ENCODE results near the gene SPRTN. TPM values are rescaled to one million over a fixed set of nuclear protein-coding genes. Genes with fewer than 3 reads are reported as not detected.
"Not testable (repeated sequence)": the region's sequence is repeated elsewhere in the genome, so short reads cannot be mapped to it uniquely, and the experiment has no call there.

The SPRTN gene
- total and polyA plus RNA-seq, 5 donors from 2014 or later: 18.5 to 31.3 (median 26.4) TPM

DNA sequence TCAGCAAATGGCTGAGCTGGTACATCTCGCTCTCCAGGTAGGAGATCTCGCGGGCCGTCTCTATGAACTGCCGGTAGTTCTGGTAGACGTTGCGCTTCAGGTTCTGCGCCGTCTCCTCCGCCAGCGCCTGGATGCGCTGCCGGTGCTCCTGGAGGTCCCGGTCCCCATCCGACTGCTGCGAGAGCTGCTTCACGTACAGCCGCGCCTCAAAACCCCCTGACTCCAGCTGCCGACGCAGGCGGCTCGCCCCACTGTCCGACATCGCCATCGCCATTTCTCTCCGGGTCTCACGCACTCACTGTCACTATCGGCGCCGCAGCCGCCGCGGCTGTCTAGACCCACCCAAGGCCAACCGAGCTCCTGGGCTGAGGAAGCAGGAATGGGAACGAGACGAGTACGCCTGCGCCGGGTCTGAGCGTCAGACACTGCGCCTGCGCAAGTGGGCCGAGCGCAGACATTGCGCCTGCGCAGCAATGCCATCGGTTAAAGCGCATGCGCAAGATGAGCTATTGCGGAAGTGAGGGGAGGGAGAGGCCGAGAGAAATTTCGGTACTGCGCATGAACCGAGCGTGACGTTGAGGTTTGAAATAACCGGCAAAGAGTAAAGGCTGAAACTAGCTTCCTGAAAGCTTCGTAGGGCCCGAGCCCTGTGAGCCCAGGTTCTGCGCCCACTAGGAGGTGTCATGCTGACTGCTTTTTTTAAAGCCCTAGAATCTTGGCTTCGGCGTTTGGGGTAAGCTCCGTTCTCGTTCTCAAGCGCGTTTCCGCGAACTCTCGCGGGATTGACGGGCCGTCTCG lies 422 bp upstream of the SPRTN start, which contains the start of gene EXOC8:
EXOC8 (minus strand) TSS at position 381 of the 798 bp plus-strand sequence; CDS start at position 274, 107 bp downstream.
- ATAC-seq (ENCODE audit: low read depth in 2 of 2) (peak; percentile 82 to 86), DNase-seq (peak; percentile 97 to 99 (median 97))
- H3K36me3 ChIP-seq (ENCODE audit: control insufficient read depth, insufficient read depth, low read length): peaks cover 8% of the 10 kb centered on the region
- H3K27me3 Mint-ChIP-seq: peaks cover 4% of the 10 kb centered on the region
- H3K4me1 ChIP-seq (ENCODE audit: control insufficient read depth, insufficient read depth, low read length, poor library complexity, severe bottlenecking): peaks cover 59% of the 10 kb centered on the region
- H3K4me3 ChIP-seq (ENCODE audit: low read depth, low read length): peak within 1 kb of the TSS; percentile 94
- peaks cover 0 to 3% (median 0%) of the 10 kb centered on the region in 7 donors for H3K9me3 Mint-ChIP-seq
- peak within 1 kb of the TSS; percentile 97 to 100 (median 100) for H3K4me3 Mint-ChIP-seq
- peaks cover 32% of the 10 kb centered on the region for H3K36me3 Mint-ChIP-seq
- peak within 1 kb of the TSS; percentile 100 for H3K27ac Mint-ChIP-seq
- H3K9me3 ChIP-seq (ENCODE audit: control insufficient read depth in 2 of 2, low read length in 2 of 2): no peaks in the 10 kb centered on the region
- H3K27ac ChIP-seq (ENCODE audit: insufficient read depth, low read length, poor library complexity, severe bottlenecking): peak within 1 kb of the TSS; percentile 98
- H3K27me3 ChIP-seq (ENCODE audit: control insufficient read depth, insufficient read depth, low read length): no peaks in the 10 kb centered on the region
- peaks cover 42 to 80% (median 60%) of the 10 kb centered on the region in 4 donors for H3K4me1 Mint-ChIP-seq

DNA sequence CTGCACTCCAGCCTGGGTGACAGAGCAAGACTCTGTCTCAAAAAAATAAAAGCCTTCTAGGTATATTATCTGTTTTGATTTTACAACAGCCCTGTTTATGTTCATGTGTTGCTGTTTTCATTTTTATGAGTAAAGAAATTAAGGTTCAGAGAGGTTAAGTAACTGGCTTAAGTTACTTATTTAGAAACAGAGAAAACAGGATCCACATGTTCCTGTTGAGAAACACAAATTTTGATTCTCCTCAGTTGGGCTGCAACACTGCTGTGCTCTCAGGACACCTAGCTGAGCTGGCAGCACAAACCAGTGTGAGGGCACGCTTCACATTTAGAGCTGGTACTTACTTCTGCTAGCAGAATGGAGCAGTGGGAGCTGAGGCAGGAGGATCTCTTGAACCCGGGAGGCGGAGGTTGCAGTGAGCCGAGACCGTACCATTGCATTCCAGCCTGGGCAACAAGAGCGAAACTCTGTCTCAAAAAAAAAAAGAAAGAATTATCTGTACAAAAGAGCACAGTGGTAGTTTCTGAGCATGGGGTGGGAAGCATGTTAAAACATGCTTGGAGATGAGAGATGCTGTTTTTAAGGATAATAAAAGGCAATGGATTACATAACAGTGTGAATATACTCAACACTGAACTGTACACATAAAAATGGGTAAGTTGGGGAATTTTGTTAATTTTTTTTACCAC lies 2.4 kb downstream of the SPRTN start:
- Histone ChIP-seq H3K4me3 (ENCODE audit: low read depth, low read length) (no peak overlapping the region), H3K36me3 (ENCODE audit: control insufficient read depth, insufficient read depth, low read length) (peaks cover 8% of the 10 kb centered on the region), H3K27me3 (ENCODE audit: control insufficient read depth, insufficient read depth, low read length) (no peaks in the 10 kb centered on the region), H3K9me3 (ENCODE audit: control insufficient read depth in 2 of 2, low read length in 2 of 2) (no peaks in the 10 kb centered on the region), H3K4me1 (ENCODE audit: control insufficient read depth, insufficient read depth, low read length, poor library complexity, severe bottlenecking) (peaks cover 31% of the 10 kb centered on the region), H3K27ac (ENCODE audit: insufficient read depth, low read length, poor library complexity, severe bottlenecking) (no peak overlapping the region)
- H3K4me3 Mint-ChIP-seq: peak overlapping the region in 3 of 4 donors; percentile 1 to 22 (median 19)
- H3K4me1 Mint-ChIP-seq: peaks cover 37 to 71% (median 51%) of the 10 kb centered on the region in 4 donors
- H3K27ac Mint-ChIP-seq: peak overlapping the region in 1 of 3 donors; percentile 32
- ATAC-seq (ENCODE audit: low read depth in 2 of 2) (no peak), DNase-seq (no peak)
- peaks cover 0 to 3% (median 0%) of the 10 kb centered on the region in 7 donors for H3K9me3 Mint-ChIP-seq
- peaks cover 4% of the 10 kb centered on the region for H3K27me3 Mint-ChIP-seq
- H3K36me3 Mint-ChIP-seq: peaks cover 33% of the 10 kb centered on the region

DNA sequence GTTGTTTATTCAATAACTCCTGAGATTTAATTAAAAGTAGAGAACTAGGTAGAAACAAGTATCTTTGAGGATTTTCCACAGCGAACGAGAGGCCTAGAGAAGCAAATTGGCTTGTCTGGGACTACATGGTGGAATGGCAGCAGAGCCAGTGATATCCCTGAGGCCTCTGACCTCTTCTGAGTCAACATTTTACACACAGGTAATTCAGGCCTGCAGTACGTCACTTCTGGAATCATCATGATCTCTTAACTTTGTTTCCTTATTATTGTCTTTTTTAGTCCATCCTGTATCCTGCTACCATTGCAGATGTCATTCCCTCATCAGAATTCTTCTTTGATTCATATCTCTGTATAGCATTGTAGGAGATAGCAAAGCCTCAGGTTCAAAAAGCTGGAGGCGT lies 9.9 kb downstream of the SPRTN start:
- Mint-ChIP-seq H3K4me1 (peaks cover 9 to 27% (median 15%) of the 10 kb centered on the region in 4 donors), H3K4me3 (no peak overlapping the region), H3K27me3 (no peaks in the 10 kb centered on the region), H3K36me3 (peaks cover 38% of the 10 kb centered on the region), H3K27ac (peak overlapping the region in 1 of 3 donors; percentile 26), H3K9me3 (peaks cover 0 to 1% (median 0%) of the 10 kb centered on the region in 7 donors)
- no peaks in the 10 kb centered on the region for H3K4me1 ChIP-seq (ENCODE audit: control insufficient read depth, insufficient read depth, low read length, poor library complexity, severe bottlenecking)
- no peaks in the 10 kb centered on the region for H3K9me3 ChIP-seq (ENCODE audit: control insufficient read depth in 2 of 2, low read length in 2 of 2)
- no peaks in the 10 kb centered on the region for H3K27me3 ChIP-seq (ENCODE audit: control insufficient read depth, insufficient read depth, low read length)
- DNase-seq: no peak
- peaks cover 63% of the 10 kb centered on the region for H3K36me3 ChIP-seq (ENCODE audit: control insufficient read depth, insufficient read depth, low read length)
- no peak overlapping the region for H3K27ac ChIP-seq (ENCODE audit: insufficient read depth, low read length, poor library complexity, severe bottlenecking)
- ATAC-seq (ENCODE audit: low read depth in 2 of 2): no peak
- no peak overlapping the region for H3K4me3 ChIP-seq (ENCODE audit: low read depth, low read length)

DNA sequence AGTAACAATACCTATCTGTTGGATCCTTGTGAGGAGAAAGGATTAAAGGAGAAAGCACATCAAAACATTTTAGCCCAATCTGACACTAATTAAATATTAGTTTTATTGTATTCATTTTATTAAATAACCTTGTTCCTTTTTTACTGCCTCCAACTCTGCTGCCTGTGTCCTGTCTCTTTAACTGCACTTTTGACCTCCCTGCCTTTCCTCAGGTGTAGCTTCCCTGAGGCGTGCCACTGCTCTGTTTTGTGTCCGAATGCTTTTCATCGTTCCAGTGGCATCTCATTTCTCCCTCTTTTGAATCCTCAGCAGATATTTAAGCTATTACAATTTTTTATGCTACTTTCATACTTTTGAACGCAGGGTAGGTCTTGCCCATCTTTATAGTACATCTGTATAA lies 10.3 kb downstream of the SPRTN start:
- Histone ChIP-seq H3K27me3 (ENCODE audit: control insufficient read depth, insufficient read depth, low read length) (no peaks in the 10 kb centered on the region), H3K36me3 (ENCODE audit: control insufficient read depth, insufficient read depth, low read length) (peaks cover 67% of the 10 kb centered on the region), H3K4me3 (ENCODE audit: low read depth, low read length) (no peak overlapping the region), H3K9me3 (ENCODE audit: control insufficient read depth in 2 of 2, low read length in 2 of 2) (no peaks in the 10 kb centered on the region), H3K4me1 (ENCODE audit: control insufficient read depth, insufficient read depth, low read length, poor library complexity, severe bottlenecking) (no peaks in the 10 kb centered on the region), H3K27ac (ENCODE audit: insufficient read depth, low read length, poor library complexity, severe bottlenecking) (no peak overlapping the region)
- no peak for DNase-seq
- Mint-ChIP-seq H3K4me1 (peaks cover 7 to 22% (median 13%) of the 10 kb centered on the region in 4 donors), H3K27me3 (no peaks in the 10 kb centered on the region), H3K9me3 (peaks cover 0 to 1% (median 0%) of the 10 kb centered on the region in 7 donors), H3K4me3 (peak overlapping the region in 1 of 4 donors; percentile 58), H3K36me3 (peaks cover 36% of the 10 kb centered on the region), H3K27ac (no peak overlapping the region)
- ATAC-seq (ENCODE audit: low read depth in 2 of 2): no peak

DNA sequence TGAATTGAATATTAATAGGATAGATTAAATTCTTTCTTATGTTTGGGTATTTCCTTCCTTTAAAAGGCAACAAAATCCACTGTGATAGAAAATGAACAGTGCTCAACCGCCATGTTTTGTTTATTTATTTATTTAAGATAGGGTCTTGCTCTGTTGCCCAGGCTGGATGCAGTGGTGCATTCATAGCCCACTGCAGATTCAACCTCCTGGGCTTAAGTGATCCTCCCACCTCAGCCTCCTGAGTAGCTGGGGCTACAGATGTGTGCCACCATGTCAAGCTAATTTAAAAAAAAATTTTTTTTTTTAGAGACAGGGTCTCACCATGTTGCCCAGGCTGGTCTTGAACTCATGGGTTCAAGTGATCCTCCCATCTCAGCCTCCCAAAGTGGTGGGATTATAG lies 10.8 kb downstream of the SPRTN start:
- not testable (repeated sequence) for DNase-seq; H3K27me3 ChIP-seq (ENCODE audit: control insufficient read depth, insufficient read depth, low read length); H3K27me3 Mint-ChIP-seq; H3K4me1 ChIP-seq (ENCODE audit: control insufficient read depth, insufficient read depth, low read length, poor library complexity, severe bottlenecking); H3K9me3 Mint-ChIP-seq; H3K4me3 ChIP-seq (ENCODE audit: low read depth, low read length); H3K27ac ChIP-seq (ENCODE audit: insufficient read depth, low read length, poor library complexity, severe bottlenecking); H3K27ac Mint-ChIP-seq; H3K9me3 ChIP-seq (ENCODE audit: control insufficient read depth in 2 of 2, low read length in 2 of 2); ATAC-seq (ENCODE audit: low read depth in 2 of 2)
- Mint-ChIP-seq H3K4me1 (peaks cover 5 to 18% (median 9%) of the 10 kb centered on the region in 4 donors), H3K4me3 (peak overlapping the region in 1 of 4 donors; percentile 58), H3K36me3 (peaks cover 36% of the 10 kb centered on the region)
- peaks cover 67% of the 10 kb centered on the region for H3K36me3 ChIP-seq (ENCODE audit: control insufficient read depth, insufficient read depth, low read length)

DNA sequence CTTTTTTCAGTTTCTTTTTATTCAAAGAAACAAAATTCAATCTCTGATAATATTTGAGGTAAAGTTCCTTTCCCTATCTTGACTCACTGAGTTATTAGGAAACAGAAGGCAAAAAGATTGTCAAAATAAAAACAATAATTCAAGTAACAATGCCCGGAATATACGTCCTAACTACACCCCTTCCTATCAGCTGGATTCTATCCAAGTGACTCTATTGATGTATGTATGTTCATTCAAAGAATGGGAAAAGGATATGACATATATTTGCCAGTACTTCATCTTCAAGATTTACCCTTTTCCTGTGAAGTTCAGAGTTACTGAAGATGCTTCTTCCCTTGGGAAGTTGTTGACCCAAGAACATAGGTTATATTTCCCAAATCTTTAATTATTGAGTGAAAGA lies 13.7 kb downstream of the SPRTN start:
- DNase-seq (no peak), ATAC-seq (ENCODE audit: low read depth in 2 of 2) (no peak)
- H3K27me3 ChIP-seq (ENCODE audit: control insufficient read depth, insufficient read depth, low read length): no peaks in the 10 kb centered on the region
- H3K9me3 ChIP-seq (ENCODE audit: control insufficient read depth in 2 of 2, low read length in 2 of 2): no peaks in the 10 kb centered on the region
- Mint-ChIP-seq H3K4me3 (no peak overlapping the region), H3K27me3 (no peaks in the 10 kb centered on the region), H3K9me3 (peaks cover 0 to 1% (median 0%) of the 10 kb centered on the region in 7 donors), H3K36me3 (peaks cover 28% of the 10 kb centered on the region), H3K4me1 (peaks cover 0 to 5% (median 2%) of the 10 kb centered on the region in 4 donors), H3K27ac (no peak overlapping the region)
- no peak overlapping the region for H3K4me3 ChIP-seq (ENCODE audit: low read depth, low read length)
- peaks cover 68% of the 10 kb centered on the region for H3K36me3 ChIP-seq (ENCODE audit: control insufficient read depth, insufficient read depth, low read length)
- no peak overlapping the region for H3K27ac ChIP-seq (ENCODE audit: insufficient read depth, low read length, poor library complexity, severe bottlenecking)
- H3K4me1 ChIP-seq (ENCODE audit: control insufficient read depth, insufficient read depth, low read length, poor library complexity, severe bottlenecking): no peaks in the 10 kb centered on the region

DNA sequence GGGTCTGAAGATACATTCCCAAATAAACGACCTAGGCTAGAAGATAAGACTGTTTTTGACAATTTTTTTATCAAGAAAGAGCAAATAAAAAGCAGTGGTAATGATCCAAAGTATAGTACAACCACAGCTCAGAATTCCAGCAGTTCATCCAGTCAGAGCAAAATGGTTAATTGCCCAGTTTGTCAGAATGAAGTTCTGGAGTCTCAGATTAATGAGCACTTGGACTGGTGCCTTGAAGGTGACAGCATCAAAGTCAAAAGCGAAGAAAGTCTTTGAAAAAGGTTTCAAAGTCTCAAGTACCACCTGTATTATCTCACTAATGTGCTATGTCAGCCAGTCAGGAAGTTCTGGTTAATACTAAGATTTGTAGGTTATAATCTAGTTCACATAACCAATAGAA lies 15.0 kb downstream of the SPRTN start:
- H3K4me3 Mint-ChIP-seq: no peak overlapping the region
- H3K36me3 ChIP-seq (ENCODE audit: control insufficient read depth, insufficient read depth, low read length): peaks cover 57% of the 10 kb centered on the region
- no peaks in the 10 kb centered on the region for H3K27me3 Mint-ChIP-seq
- peaks cover 5 to 12% (median 9%) of the 10 kb centered on the region in 4 donors for H3K4me1 Mint-ChIP-seq
- H3K9me3 Mint-ChIP-seq: peaks cover 0 to 1% (median 0%) of the 10 kb centered on the region in 7 donors
- H3K4me1 ChIP-seq (ENCODE audit: control insufficient read depth, insufficient read depth, low read length, poor library complexity, severe bottlenecking): no peaks in the 10 kb centered on the region
- no peak overlapping the region for H3K27ac Mint-ChIP-seq
- DNase-seq (no peak), ATAC-seq (ENCODE audit: low read depth in 2 of 2) (no peak)
- H3K27me3 ChIP-seq (ENCODE audit: control insufficient read depth, insufficient read depth, low read length): no peaks in the 10 kb centered on the region
- no peaks in the 10 kb centered on the region for H3K9me3 ChIP-seq (ENCODE audit: control insufficient read depth in 2 of 2, low read length in 2 of 2)
- H3K27ac ChIP-seq (ENCODE audit: insufficient read depth, low read length, poor library complexity, severe bottlenecking): no peak overlapping the region
- no peak overlapping the region for H3K4me3 ChIP-seq (ENCODE audit: low read depth, low read length)
- peaks cover 24% of the 10 kb centered on the region for H3K36me3 Mint-ChIP-seq
